ENCODE data around the gene GPR42. TPM values are rescaled to one million over a fixed set of nuclear protein-coding genes. Genes with fewer than 3 reads are reported as not detected.

GPR42 gene
- total and polyA plus RNA-seq, 10 of the 15 experiments (the other 5 are each of a cell fraction or from before 2014, with no cell fraction given): 0.13 TPM; not detected in 9

DNA sequence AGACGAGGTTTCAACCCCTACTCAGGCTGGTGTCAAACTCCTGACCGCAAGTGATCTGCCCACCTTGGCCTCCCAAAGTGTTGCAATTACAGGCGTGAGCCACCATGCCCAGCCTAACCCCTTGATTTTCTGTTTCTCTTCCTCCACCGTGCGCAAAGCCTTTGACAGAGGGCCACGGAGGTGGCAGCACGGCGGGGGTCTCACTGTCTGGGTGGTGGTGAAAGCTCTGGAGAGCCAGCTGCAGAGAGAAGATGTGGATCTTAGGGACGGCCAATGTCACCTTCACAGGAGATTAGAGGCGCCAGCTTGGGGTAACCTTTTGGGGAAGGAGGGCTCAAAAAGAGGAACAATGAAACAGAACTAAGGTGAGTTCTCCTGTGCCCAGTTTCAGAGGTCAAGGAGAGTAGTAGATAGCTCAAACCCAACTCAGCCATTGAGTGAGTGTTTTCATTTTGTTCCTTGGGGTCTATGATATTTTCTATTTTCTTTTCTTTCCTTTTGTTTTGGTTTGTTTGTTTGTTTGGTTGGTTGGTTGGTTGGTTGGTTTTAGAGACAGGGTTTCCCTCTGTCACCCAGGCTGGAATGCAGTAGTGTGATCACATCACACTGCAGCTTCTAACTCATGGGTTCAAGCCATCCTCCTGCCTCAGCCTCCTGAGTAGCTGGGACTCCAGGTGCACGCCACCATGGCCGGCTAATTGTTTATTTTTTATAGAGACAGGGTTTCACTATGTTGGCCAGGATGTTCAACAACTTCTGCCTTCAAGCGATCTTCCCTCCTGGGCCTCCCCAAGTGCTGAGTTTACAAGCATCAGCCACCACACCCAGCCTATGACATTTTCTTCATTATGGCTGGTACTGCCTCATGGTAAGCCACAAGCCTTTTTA, 37.7 kb downstream of the GPR42 start (continued):
- TF ChIP-seq ZNF217 (IDR thresholded peaks at IDR 0.05): peak; percentile 83
- TF ChIP-seq TARDBP (IDR thresholded peaks at IDR 0.05; ENCODE audit: borderline replicate concordance): no peak
- TF ChIP-seq, protein P1, sequence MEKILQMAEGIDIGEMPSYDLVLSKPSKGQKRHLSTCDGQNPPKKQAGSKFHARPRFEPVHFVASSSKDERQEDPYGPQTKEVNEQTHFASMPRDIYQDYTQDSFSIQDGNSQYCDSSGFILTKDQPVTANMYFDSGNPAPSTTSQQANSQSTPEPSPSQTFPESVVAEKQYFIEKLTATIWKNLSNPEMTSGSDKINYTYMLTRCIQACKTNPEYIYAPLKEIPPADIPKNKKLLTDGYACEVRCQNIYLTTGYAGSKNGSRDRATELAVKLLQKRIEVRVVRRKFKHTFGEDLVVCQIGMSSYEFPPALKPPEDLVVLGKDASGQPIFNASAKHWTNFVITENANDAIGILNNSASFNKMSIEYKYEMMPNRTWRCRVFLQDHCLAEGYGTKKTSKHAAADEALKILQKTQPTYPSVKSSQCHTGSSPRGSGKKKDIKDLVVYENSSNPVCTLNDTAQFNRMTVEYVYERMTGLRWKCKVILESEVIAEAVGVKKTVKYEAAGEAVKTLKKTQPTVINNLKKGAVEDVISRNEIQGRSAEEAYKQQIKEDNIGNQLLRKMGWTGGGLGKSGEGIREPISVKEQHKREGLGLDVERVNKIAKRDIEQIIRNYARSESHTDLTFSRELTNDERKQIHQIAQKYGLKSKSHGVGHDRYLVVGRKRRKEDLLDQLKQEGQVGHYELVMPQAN (conservative IDR thresholded peaks at IDR 0.05): 0 out of 2 replicates have a peak, but pooled peaks have one; percentile 18
- no peak for TF ChIP-seq WRNIP1 (IDR thresholded peaks at IDR 0.05; ENCODE audit: borderline replicate concordance, low read depth, low read length)
- TF ChIP-seq, protein P2, sequence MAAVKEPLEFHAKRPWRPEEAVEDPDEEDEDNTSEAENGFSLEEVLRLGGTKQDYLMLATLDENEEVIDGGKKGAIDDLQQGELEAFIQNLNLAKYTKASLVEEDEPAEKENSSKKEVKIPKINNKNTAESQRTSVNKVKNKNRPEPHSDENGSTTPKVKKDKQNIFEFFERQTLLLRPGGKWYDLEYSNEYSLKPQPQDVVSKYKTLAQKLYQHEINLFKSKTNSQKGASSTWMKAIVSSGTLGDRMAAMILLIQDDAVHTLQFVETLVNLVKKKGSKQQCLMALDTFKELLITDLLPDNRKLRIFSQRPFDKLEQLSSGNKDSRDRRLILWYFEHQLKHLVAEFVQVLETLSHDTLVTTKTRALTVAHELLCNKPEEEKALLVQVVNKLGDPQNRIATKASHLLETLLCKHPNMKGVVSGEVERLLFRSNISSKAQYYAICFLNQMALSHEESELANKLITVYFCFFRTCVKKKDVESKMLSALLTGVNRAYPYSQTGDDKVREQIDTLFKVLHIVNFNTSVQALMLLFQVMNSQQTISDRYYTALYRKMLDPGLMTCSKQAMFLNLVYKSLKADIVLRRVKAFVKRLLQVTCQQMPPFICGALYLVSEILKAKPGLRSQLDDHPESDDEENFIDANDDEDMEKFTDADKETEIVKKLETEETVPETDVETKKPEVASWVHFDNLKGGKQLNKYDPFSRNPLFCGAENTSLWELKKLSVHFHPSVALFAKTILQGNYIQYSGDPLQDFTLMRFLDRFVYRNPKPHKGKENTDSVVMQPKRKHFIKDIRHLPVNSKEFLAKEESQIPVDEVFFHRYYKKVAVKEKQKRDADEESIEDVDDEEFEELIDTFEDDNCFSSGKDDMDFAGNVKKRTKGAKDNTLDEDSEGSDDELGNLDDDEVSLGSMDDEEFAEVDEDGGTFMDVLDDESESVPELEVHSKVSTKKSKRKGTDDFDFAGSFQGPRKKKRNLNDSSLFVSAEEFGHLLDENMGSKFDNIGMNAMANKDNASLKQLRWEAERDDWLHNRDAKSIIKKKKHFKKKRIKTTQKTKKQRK (IDR thresholded peaks at IDR 0.05; ENCODE audit: low read depth, low read length): no peak
- TF ChIP-seq, protein P3, sequence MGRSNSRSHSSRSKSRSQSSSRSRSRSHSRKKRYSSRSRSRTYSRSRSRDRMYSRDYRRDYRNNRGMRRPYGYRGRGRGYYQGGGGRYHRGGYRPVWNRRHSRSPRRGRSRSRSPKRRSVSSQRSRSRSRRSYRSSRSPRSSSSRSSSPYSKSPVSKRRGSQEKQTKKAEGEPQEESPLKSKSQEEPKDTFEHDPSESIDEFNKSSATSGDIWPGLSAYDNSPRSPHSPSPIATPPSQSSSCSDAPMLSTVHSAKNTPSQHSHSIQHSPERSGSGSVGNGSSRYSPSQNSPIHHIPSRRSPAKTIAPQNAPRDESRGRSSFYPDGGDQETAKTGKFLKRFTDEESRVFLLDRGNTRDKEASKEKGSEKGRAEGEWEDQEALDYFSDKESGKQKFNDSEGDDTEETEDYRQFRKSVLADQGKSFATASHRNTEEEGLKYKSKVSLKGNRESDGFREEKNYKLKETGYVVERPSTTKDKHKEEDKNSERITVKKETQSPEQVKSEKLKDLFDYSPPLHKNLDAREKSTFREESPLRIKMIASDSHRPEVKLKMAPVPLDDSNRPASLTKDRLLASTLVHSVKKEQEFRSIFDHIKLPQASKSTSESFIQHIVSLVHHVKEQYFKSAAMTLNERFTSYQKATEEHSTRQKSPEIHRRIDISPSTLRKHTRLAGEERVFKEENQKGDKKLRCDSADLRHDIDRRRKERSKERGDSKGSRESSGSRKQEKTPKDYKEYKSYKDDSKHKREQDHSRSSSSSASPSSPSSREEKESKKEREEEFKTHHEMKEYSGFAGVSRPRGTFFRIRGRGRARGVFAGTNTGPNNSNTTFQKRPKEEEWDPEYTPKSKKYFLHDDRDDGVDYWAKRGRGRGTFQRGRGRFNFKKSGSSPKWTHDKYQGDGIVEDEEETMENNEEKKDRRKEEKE (IDR thresholded peaks at IDR 0.05): no peak
- peak; percentile 82 for TF ChIP-seq IKZF1 (conservative IDR thresholded peaks at IDR 0.05)
- 0 out of 2 replicates have a peak, but pooled peaks have one; percentile 33 for TF ChIP-seq BCL11A (IDR thresholded peaks at IDR 0.05; ENCODE audit: low read depth, low read length)
- no peak for TF ChIP-seq NFYB (IDR thresholded peaks at IDR 0.05; ENCODE audit: insufficient read depth, low read depth, low read length)
- no peak for TF ChIP-seq SREBF1 (IDR thresholded peaks at IDR 0.05; ENCODE audit: low read length)

Measured in GM12878 (cell line).